GM11168 (cell line): ENCODE data around the gene PPM1B.
"Not testable (repeated sequence)": the region's sequence is repeated elsewhere in the genome, so short reads cannot be mapped to it uniquely, and the experiment has no call there.

Source experiments
- in situ Hi-C: fragments of 300-500 bp; cut with MboI; formaldehyde crosslinking; loops from one replicate; pipeline ENCODE4 v1.12.0; 2022; ENCODE audit warnings: low sequenced_read_pairs; ENCODE audit not compliant: unreplicated experiment

The PPM1B gene

DNA sequence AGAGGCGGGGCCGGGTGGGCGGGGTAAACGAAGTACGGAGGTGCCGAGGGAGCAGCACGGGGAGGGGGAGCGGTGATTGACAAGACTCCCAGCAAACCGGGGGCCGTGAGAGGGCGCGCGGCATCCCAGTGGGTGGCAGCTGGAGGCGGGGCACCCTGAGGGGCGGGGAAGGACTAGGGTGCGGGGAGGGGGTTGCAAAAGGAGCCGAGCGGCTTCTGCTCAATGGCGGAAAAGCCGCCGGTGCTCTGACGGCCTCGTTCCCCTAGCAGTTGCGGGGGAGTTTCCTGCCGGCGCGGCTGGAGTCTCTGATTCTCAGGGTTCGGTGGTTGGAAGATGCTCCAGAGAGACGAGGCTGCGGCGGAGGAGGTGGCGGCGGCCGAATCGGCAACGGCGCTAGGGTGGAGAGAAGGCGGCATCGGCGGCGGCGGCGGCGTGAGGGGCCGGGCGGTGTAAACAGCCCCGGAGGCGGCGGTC, at the start of gene PPM1B:
Gene PPM1B, plus strand, starts transcription at position 195 of the 474 bp plus-strand sequence. CDS start 32,325 bp downstream, outside the sequence.
- in situ Hi-C loops = no loop called here

DNA sequence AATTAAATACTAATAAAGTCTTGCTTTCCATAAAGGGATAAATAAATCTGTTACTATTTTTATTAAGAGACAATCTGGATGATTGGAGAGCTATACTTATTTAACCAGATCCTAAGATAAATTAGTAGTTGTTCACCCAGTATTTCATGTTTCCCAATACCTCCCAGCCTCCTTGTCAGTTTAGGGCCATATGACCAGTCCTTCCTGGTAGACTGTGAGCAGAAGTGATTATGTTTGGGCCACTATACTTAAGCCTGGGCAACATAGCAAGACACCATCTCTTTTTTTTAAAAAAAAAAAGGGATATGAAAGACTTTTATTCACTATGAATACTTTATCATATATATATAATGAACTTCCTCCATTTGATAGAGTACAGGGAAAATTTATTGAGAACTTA, 48.8 kb upstream of the PPM1B start:
- in situ Hi-C loops = no loop called here

DNA sequence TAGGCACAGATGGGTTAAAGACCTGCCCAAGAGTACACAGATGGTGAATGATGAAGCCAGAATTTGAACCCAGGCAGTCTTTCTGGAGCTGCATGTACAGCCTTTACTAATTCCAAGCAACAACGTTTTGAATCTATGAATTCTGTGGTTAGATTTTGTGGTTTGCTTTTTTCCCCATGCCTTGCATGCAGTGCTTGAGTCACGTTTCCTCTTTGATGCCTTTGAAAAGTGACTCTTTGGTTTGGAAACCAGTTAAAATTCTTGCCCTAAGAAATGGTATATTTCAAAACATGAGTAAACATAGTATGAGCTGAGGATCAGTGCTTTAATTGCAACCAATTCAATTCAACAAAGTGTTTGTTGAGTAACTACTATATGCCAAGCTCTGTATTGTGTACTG, 48.2 kb upstream of the PPM1B start:
- in situ Hi-C loops = no loop called here

DNA sequence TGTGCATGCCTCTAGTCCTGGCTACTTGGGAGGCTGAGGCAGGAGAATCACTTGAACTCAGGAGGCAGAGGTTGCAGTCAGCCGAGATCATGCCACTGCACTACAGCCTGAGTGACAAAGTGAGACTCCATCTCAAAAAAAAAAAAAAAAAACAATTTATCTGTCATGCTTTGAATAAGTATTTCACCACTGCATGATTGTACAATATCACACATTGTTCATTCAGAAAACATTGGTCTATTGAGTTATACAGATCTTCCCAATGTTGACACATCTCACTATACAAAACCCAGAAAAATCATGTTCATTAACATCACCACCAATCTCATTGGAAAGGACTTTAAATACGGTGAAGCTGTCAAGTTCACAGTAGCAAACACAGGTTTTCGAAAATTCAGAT, 46.8 kb upstream of the PPM1B start:
- in situ Hi-C loops = no loop called here

DNA sequence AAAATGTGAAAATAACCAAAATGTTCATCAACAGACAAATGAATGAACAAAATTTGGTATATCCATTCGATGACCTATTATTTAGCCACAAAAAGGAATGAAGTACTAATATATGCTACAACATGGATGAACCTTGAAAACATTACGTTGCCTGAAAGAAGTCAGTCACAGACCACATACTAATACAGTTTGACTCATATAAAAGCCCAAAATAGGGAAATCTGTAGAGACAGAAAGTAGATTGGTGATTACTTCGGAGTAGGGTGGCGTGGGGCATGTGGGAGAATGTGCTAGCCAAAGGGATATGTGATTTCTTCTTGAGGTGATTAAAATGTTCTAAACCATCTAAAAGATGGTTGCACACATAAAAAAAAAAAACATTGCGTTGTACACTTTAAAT, 44.2 kb upstream of the PPM1B start:
- in situ Hi-C loops = no loop called here

DNA sequence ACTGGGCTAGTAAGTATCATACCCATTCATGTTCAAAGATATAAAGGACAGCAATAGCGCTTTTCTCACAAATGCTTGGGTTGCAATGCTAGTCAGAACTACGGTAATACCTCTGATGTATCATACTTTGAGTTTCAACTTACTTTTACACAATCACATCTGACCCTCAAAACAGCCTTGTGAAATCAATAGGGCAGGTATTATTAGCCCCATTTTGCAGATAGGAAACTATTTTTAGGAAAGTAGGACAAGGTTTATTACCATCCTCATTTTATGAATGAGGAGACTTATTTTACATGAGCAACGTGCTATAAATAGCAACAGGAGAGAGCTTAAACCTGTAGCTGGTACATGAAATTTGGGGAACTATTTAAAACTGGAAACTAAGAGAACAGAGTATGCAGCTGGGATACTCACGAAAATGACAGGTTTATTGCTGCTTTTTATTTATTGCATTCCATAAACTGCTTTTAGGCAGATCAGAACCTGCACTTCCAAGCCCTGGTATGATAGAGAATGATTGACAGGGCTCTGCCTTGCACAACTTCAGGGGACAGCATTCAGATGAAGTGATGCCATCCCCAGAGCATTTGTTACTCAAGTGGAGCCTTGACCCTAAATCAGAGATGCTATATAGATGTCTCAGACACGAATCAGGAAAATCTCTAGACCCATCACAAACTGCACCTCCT, 42.4 kb upstream of the PPM1B start:
- in situ Hi-C loops = no loop called here

DNA sequence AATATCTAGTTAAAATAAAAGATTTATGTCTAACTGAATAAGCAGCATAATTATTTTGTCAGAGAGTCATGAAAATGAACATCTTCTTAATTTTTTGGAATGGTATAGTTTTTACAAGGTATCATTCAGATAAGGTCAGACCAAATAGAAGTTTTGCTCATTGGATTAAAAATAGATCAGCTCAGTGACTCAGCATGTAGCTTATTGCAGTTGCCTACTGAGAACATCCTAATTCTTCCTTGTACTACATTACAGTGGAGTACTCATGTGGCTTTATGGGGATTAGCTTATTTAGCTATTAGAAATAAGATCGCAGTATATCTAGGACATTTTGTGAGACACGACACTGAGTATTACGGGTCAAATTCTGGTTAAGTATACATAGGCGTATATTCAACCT, 38.2 kb upstream of the PPM1B start:
- in situ Hi-C loops = no loop called here

DNA sequence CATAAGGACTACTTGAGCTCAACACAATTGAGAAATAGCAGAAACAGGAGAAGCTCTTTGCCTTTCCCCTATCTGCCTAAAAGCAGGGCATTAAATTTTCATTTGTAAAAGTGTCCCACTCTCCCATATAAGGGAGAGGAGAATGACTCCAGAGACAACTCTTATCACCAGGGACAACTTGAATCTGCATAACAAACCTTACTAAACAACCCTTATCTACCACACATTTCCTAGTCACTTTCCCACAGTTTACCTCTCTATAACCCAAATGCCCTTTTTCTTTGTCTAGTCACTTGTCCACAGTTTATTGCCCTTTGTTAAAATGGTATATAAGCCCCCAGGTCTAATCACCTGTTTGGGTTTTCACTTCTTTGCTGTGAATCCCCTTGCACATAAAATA, 37.5 kb upstream of the PPM1B start:
- in situ Hi-C loops = no loop called here

DNA sequence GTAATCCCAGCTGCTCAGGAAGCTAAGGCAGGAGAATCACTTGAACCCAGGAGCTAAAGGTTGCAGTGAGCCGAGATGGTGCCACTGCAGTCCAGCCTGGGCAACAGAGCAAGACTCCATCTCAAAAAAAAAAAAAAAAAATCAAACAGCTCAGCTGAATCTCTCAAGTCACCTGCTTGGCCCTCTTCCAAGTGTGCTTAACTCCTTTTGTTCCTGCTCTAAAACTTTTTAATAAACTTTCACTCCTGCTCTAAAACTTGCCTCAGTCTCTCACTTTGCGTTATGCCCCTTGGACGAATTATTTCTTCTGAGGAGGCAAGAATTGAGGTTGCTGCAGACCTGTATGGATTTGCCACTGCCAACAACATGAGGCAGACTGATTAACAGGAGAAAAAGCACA, 35.1 kb upstream of the PPM1B start:
- in situ Hi-C loops = not testable (repeated sequence)

DNA sequence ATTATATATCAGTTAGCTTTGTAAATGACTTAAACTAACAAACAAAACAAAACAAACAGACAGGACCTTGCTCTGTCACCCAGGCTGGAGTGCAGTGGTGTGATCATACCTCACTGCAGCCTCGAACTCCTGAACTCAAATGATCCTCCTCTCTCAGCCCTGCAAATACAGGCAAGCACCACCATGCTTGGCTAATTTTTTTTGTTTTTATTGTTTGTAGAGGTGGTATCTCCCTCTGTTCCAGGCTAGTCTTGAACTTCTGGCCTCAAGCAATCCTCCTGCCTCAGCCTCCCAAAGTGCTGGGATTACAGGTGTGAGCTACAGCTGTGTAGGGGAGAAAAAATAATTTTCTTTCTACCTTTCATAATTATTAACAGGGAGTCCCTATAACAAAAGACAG, 33.8 kb upstream of the PPM1B start:
- in situ Hi-C loops = no loop called here

DNA sequence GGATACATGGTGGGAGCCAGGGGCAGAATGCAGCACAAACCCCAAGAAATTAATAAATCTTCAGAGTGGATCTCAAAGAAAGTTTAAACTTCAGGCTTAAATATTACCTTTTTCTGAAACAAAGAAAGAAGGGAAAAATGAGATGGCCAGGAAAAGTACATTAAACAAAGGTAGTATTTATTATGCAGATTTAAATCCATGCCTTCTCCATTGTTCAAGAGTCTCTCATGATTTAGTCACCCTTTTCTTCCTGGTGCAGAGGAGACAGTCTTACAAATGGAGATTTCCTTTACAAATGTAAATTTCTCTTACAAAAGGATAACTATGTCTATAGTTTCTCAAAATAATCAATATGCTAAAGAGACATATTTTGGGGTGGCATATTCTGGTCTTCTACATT, 33.4 kb upstream of the PPM1B start:
- in situ Hi-C loops = no loop called here

DNA sequence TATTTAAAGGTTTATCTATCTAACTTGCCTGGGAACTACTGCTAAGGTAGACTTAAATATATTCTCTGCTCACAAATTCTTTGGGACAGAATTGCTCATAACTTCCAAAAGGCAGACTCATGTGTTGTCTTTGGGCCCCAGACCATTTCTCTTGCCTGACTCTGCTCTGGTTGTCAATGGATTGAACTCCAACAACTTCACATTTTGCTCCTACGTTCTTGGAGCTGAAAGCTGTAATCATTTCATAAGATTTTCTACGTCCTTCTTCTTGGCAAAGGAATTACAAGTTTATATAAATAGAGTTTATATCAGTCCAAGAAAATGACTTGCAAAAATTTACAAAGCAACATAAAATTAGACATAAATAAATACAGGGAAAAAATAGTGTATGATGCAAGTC, 32.9 kb upstream of the PPM1B start:
- in situ Hi-C loops = no loop called here

DNA sequence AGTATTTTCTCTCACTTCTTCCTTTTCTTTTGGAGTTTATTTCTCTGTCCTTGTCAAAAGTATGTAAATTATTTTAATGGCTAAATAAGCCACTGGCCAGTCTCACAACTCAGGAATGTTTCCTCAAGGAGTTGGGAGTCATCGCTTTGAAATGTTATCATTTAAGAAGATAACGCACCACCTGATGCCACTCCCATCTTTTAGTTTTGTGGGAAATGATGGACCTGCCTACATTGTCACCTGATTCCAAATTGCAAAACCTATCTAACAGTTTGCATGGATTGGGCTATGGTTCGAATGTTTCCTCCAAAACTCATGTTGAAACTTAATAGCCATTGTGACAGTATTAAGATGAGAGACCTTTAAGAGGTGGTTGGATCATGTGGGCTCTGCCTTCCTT, 32.4 kb upstream of the PPM1B start:
- in situ Hi-C loops = no loop called here

DNA sequence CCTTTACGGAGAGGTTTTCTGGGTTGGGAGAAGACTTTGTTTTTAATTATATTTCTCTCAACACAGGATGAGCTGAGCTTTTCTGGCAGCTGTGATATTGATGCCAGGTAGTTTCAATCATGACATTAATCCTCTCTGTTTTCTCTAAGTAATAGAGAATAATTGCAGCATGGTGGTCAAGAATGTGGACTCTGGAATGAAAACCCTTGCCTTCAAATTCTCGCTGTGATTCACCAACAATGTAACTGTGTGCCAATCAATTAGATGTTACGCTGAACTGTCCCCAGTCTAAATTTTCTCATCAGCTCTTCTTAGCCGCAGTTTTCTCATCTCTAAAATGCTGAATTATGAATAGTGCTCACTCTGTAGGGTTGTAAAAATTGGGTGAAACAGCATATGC, 31.6 kb upstream of the PPM1B start:
- in situ Hi-C loops = no loop called here

DNA sequence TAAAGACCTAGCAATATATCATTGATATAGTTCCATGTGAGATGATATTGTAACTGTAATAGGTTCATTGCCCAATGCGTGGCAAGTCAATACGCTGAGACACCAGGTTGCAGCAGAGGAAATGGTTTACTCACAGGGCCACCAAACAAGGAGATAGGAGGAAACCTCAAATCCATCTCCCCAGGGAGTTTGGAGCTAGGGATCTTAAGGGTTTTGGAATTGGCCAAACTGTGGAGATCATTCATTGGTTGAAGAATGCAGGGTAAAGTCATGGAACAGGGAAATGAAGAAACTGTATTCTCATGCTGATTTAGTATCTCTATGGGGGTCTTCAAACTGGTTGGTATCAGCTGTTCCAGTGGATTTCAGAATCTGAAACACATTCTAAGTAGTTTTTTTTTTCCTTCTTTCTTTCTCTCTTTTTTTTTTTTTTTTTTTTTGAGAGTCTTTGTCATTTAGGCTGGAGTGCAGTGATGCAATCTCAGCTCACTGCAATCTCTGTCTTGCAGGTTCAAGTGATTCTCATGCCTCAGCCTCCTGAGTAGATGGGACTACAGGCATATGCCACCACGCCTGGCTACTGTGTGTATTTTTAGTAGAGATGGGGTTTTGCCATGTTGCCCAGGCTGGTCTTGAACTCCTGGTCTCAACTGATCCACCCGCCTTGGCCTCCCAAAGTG, 30.7 kb upstream of the PPM1B start:
- in situ Hi-C loops = no loop called here

DNA sequence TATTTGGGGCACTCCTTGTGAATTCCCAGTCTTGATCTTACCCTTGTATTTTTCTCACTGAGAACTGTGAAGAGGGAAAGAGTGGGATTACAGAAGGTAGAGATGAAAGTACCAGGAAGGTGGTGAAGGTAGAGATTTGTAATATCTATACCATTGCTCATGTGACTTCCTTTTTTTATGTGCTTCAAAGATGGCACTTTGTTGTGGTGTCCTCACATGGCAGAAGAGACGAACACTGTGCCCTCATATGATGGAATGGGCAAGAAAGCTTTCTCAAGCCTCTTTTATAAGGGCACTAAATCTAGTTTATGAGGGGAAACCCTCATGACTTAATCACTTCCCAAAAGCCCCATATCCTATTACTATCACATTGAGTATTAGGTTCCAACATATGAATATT, 28.9 kb upstream of the PPM1B start:
- in situ Hi-C loops = no loop called here

DNA sequence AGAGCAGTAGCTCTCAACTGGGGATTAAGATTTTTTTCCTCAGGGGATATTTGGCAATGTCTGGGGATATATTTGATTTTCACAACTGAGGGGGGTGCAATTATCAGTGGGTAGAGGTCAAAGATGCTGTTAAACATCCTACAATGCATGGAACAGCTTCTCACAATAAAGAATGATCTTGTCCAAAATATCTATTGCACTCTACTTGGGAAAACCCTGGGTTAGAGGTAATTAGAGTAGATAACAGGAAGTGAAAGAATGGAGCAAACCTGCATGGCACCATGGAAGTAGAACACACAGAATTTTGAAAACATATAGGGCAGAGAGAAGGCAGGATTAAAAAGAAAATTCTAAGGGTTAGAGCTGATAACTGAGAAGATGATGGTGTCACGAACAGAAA, 26.4 kb upstream of the PPM1B start:
- in situ Hi-C loops = no loop called here

DNA sequence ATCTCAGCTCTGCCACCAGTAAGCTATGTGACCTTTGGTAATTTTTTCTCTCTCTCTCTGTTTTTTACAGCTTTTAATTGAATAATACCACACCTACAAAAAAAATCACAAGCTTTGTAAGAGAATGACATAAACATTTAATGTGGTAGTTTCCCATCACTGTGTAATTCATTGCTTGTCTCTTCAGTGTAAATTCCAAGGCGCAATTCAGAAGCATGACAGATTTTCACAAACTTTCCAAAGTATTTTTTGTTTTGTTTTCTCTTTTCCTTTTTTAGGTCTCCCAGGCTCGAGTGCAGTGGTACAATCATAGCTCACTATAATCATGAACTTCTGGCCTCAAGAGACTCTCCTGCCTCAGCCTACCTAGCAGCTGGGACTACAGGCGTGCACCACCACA, 25.0 kb upstream of the PPM1B start:
- in situ Hi-C loops = no loop called here

DNA sequence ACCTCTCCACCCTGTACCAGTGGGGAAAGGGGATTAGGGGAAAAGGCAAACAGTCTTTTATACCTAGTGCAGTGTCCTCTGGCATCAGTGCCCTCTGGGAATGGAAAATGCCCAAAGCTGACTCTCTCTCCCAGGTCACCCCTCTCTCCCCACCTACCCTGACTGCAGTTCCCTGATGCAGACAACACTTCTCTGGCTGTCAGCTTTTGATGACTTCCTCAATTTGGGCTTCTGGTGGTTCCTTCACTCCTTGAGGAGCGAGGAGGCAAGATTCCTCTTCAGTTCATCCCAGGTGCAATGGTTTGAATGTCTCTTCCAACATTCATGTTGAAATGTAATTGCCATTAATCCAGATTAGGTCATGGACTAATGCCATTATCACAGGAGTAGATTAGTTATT, 19.7 kb upstream of the PPM1B start:
- in situ Hi-C loops = no loop called here

DNA sequence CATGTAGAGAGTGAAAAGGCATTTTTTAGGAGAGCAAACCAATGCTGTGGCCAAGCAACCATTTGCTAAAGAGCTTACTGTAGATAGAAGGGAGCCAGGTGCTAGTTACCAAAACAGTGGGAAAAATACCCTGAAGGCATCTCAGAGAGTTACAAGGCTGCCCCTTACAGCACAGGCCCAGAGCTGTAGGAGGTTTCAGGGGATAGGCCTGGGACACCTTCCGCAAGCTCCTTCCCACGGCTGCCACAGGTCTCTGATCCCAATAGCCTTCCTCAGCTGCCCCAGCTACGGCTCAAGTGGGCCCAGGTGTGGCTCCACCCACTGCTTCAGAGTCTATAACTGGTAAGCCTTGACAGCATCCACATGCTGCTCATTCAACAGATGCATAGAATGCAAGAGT, 18.2 kb upstream of the PPM1B start:
- in situ Hi-C loops = no loop called here

DNA sequence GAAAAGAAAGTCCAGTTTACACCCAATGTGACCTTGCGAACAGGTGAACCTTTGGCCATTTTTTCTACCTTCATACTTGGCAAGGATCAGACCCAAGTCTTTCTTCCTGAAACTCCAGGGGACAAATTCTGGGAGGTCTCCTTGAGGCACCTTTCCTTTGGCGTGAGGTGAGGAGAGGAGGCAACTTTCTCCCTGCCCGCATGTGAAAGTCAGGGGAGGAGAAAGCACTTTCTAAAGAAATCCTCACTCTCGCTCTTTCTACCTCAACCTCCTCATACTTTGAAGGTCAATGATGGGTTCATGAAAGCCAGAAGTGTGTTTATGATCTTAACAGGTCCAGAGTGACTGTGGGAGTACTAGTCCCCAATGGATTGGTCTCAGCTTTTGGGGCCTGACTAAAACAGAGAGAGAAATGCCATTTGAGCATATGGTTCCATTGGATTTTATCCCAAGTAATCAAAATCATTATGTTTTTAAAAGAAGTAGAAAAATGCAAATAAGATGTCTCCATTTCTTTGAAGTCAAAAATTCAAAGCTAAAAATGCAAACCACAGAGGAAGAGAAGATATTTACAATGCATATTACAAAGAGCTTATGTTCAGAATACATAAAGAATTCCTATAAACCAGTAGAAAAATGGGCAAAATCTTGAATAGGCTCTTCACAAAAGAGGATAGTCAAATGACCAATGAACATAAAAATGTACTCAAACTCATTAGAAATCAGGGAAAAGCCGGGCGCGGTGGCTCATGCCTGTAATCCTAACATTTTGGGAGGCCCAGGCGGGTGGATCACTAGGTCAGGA, 15.6 kb upstream of the PPM1B start:
- in situ Hi-C loops = no loop called here
